AG09309 (cell line): ENCODE results near the gene YWHAG.

ENCODE experiments used
- DNase-seq: peaks from one replicate; pipeline ENCODE4 v3.0.0-alpha.2; 2010; ENCODE audit warnings: low read depth
- H3K4me3 ChIP-seq: 2 replicates; pipeline ENCODE4 v1.5.1; 2011; ENCODE audit warnings: mild to moderate bottlenecking, low read depth, low read length, moderate library complexity; ENCODE audit not compliant: control insufficient read depth
- TF ChIP-seq, protein P1 (sequence below): IDR thresholded peaks from 2 replicates; pipeline ENCODE4 v1.5.1; 2011; ENCODE audit warnings: mild to moderate bottlenecking, low read depth, low read length, inconsistent platforms; ENCODE audit not compliant: insufficient read depth, control insufficient read depth; ENCODE audit errors: missing control alignments

The YWHAG gene

GRCh38 chr7:76332078-76332477 lies 26.7 kb downstream of the YWHAG start:
- TF ChIP-seq, protein P1, sequence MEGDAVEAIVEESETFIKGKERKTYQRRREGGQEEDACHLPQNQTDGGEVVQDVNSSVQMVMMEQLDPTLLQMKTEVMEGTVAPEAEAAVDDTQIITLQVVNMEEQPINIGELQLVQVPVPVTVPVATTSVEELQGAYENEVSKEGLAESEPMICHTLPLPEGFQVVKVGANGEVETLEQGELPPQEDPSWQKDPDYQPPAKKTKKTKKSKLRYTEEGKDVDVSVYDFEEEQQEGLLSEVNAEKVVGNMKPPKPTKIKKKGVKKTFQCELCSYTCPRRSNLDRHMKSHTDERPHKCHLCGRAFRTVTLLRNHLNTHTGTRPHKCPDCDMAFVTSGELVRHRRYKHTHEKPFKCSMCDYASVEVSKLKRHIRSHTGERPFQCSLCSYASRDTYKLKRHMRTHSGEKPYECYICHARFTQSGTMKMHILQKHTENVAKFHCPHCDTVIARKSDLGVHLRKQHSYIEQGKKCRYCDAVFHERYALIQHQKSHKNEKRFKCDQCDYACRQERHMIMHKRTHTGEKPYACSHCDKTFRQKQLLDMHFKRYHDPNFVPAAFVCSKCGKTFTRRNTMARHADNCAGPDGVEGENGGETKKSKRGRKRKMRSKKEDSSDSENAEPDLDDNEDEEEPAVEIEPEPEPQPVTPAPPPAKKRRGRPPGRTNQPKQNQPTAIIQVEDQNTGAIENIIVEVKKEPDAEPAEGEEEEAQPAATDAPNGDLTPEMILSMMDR = no peak
- DNase-seq = no peak
- no peak overlapping the region for H3K4me3 ChIP-seq

DNA sequence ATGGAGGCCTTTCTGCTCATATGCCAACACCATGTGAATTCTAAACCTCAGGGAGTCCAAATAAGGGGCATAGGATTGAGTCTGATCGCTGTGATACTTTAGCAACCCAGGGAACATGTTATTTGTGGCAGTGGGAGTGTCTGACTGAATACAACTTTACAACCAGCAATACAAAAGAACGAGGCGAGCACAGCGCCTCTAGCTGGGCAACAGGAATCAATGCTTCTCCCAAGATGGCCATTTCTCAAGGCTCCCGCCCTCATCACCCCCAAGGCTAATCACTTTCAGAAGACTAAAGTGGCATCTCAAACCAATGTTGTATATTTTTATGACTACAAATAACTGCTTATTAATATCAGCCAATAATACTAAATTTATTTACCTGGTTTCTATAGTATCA lies 28.1 kb downstream of the YWHAG start:
- TF ChIP-seq, protein P1 = no peak
- no peak overlapping the region for H3K4me3 ChIP-seq
- DNase-seq = no peak

- no peak overlapping the region for H3K4me3 ChIP-seq
- TF ChIP-seq, protein P1 = no peak
- no peak for DNase-seq
Observed at GRCh38 chr7:76330261-76330660, 28.5 kb downstream of the YWHAG start.

DNA sequence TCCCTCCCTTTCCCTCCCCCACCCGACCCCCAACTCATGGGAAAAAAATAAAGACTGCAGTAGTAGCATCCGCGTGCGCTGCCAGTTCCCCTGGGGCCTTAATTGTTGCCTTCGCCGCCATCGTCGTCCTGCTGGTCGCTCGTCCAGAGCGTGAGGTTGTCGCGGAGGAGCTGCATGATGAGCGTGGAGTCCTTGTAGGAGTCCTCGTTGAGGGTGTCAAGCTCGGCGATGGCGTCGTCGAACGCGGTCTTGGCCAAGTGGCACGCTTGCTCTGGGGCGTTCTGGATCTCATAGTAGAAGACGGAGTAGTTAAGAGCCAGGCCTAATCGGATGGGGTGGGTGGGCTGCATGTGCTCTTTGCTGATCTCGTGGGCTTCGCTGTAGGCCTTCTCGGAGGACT lies 29.3 kb downstream of the YWHAG start:
- DNase-seq = no peak
- no peak overlapping the region for H3K4me3 ChIP-seq
- TF ChIP-seq, protein P1 = no peak

GRCh38 chr7:76328389-76328788 lies 30.4 kb downstream of the YWHAG start:
- no peak for DNase-seq
- H3K4me3 ChIP-seq = no peak overlapping the region
- TF ChIP-seq, protein P1 = no peak

- no peak for DNase-seq
Observed at GRCh38 chr7:76327610-76328009, 31.2 kb downstream of the YWHAG start.

More at GRCh38 chr7:76327610-76328009, 31.2 kb downstream of the YWHAG start:
- H3K4me3 ChIP-seq = no peak overlapping the region
- TF ChIP-seq, protein P1 = no peak
